NCI-H187 treated with DMSO at 0.1 percent for 48 hours (cell line): ENCODE measurements around the gene MYCN.
A peak's percentile ranks its signal among the peaks of the same experiment; 100 is the strongest.
"Not testable (repeated sequence)": the region's sequence is repeated elsewhere in the genome, so short reads cannot be mapped to it uniquely, and the experiment has no call there.

Experiments
- DNase-seq: peaks from one replicate; lab custom pipeline; 2025; lab: John Stamatoyannopoulos, UW

Gene MYCN

GRCh38 chr2:15939854-15940660 is at the start of gene MYCN:
Gene MYCN (plus strand): TSS chr2:15940550. CDS start chr2:15942065, 1,515 bp downstream.
- DNase-seq: peak; percentile 93

- DNase-seq: no peak
These were observed 49.1 kb upstream of the MYCN start for GRCh38 chr2:15890936-15891905.

GRCh38 chr2:15892151-15892880 is 48.0 kb upstream of the MYCN start:
- no peak for DNase-seq

- DNase-seq: no peak
These were observed 47.3 kb upstream of the MYCN start for GRCh38 chr2:15893085-15893484.

GRCh38 chr2:15893689-15894480 is 46.5 kb upstream of the MYCN start:
- no peak for DNase-seq

- no peak for DNase-seq
These were observed 45.7 kb upstream of the MYCN start for GRCh38 chr2:15894481-15895144.

- DNase-seq: no peak
These were observed 44.5 kb upstream of the MYCN start for GRCh38 chr2:15895615-15896469.

GRCh38 chr2:15896859-15897258 is 43.5 kb upstream of the MYCN start:
- DNase-seq: no peak

GRCh38 chr2:15897431-15898098 is 42.8 kb upstream of the MYCN start:
- DNase-seq: no peak

GRCh38 chr2:15899327-15899612 is 41.1 kb upstream of the MYCN start:
- no peak for DNase-seq

- no peak for DNase-seq
These were observed 40.4 kb upstream of the MYCN start for GRCh38 chr2:15899751-15900493.

GRCh38 chr2:15901095-15901807 is 39.1 kb upstream of the MYCN start:
- no peak for DNase-seq

GRCh38 chr2:15901808-15902130 is 38.6 kb upstream of the MYCN start:
- DNase-seq: no peak

- DNase-seq: not testable (repeated sequence)
These were observed 36.4 kb upstream of the MYCN start for GRCh38 chr2:15903910-15904309.

GRCh38 chr2:15905267-15905645 is 35.1 kb upstream of the MYCN start:
- DNase-seq: no peak

GRCh38 chr2:15905986-15906491 is 34.3 kb upstream of the MYCN start:
- no peak for DNase-seq

GRCh38 chr2:15906778-15907177 is 33.6 kb upstream of the MYCN start:
- DNase-seq: no peak
